ENCODE results near the gene LZTS3. TPM values are rescaled to one million over a fixed set of nuclear protein-coding genes. Genes with fewer than 3 reads are reported as not detected.

LZTS3 gene
- total RNA-seq, 1 donor from 2014 or later, result 2.7 TPM

Other genes with a start within 250 kb of the LZTS3 start
- gene GNRH2, start 129.9 kb downstream of the LZTS3 start, total RNA-seq, result not detected
- 21.4 TPM for gene MRPS26, start 127.5 kb downstream of the LZTS3 start, total RNA-seq
- gene OXT, start 101.9 kb downstream of the LZTS3 start, total RNA-seq, result not detected
- not detected for gene AVP, start 88.8 kb downstream of the LZTS3 start, total RNA-seq
- 11.4 TPM for gene FASTKD5, start 13.7 kb downstream of the LZTS3 start, total RNA-seq
- gene UBOX5, start 13.7 kb downstream of the LZTS3 start, total RNA-seq, result 3.4 TPM
- 22.4 TPM for gene DDRGK1, start 31.1 kb upstream of the LZTS3 start, total RNA-seq
- 25.4 TPM for gene ITPA, start 35.9 kb upstream of the LZTS3 start, total RNA-seq
- gene SLC4A11, start 65.6 kb upstream of the LZTS3 start, total RNA-seq, result 0.59 TPM
- gene DNAAF9, start 234.1 kb upstream of the LZTS3 start, total RNA-seq, result 14.7 TPM

Measured in skin of body (tissue), 1 donor.